HG02852 (cell line): Measurements from ENCODE around the gene AP5M1.
"Not testable (repeated sequence)": the region's sequence is repeated elsewhere in the genome, so short reads cannot be mapped to it uniquely, and the experiment has no call there.

ENCODE experiments used
- ATAC-seq: cut with Tn5 transposase; IDR thresholded peaks from one replicate; pipeline ENCODE4 v1.9.1; 2021; ENCODE audit warnings: mild to moderate bottlenecking, moderate library complexity; ENCODE audit not compliant: unreplicated experiment

Gene AP5M1

GRCh38 chr14:57268161-57269069 lies at the start of gene AP5M1, which contains the start of gene EXOC5:
AP5M1 (plus strand) TSS chr14:57268971; CDS start chr14:57269315, 344 bp downstream.
EXOC5 (minus strand) TSS chr14:57268905; CDS start chr14:57268648, 257 bp downstream.
- peak; percentile 89 for ATAC-seq

GRCh38 chr14:57221931-57222330 lies 46.8 kb upstream of the AP5M1 start:
- no peak for ATAC-seq

DNA sequence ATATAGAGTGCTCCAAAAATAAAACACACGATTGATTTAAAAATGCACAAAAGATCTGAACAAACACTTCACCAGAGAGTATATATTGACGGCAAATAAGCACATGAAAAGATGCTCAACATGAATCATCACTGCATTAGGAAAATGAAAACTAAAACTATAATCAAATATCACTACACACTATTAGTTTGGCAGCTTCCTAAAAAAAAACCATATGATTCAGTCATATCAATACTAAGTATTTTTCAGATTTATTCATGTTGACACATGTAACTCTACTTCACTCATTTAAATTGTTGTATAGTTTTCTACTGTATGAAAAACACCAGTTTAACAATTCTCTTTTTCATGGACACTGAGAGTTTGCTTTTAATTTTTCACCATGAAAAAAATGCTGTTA lies 41.7 kb upstream of the AP5M1 start:
- ATAC-seq = peak; percentile 54

DNA sequence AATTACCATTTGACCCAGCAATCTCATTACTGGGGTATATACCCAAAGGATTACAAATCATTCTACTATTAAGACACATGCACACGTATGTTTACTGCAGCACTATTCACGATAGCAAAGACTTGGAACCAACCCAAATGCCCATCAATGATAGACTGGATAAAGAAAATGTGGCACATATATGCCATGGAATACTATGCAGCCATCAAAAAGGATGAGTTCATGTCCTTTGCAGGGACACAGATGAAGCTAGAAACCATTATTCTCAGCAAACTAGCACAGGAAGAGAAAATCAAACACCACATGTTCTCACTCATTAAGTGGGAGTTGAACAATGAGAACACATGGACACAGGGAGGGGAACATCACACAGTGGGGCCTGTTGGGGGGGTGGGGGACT lies 40.5 kb upstream of the AP5M1 start:
- ATAC-seq = not testable (repeated sequence)

DNA sequence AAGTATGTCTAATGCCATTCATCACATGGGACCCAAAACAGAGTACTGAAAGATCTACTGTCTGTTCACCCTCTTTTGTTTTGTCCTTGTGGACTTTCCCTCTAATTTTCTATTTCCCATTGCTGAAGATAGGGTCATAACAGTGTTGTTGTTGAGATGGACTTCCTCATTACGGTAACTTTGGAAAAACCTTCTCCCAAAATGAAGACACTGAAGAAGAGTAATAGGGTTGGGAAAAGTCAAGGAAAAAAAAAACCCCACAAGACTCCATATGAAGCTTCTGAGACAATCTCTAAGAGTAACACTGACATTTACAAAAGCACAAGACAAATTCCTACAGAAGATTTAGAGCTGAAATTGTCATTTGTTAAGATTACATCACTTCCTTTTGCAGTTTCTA lies 36.8 kb upstream of the AP5M1 start:
- no peak for ATAC-seq

DNA sequence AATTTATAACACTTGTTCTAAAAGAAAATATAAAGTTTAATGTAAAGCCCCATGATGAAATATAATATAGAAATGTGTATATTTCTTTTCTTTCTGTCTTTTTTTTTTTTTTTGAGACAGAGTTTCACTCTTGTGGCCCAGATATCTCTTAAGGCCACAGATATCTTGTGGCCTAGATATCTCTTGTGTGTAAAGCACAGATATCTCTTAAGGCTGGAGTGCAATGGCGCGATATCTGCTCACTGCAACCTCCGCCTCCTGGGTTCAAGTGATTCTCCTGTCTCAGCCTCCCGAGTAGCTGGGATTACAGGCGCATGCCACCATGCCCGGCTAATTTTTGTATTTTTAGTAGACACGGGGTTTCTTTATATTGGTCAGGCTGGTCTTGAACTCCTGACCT lies 28.7 kb upstream of the AP5M1 start:
- ATAC-seq = not testable (repeated sequence)

GRCh38 chr14:57243320-57243719 lies 25.5 kb upstream of the AP5M1 start:
- ATAC-seq = no peak

GRCh38 chr14:57244106-57244505 lies 24.7 kb upstream of the AP5M1 start:
- ATAC-seq = no peak

- no peak for ATAC-seq
Observed at GRCh38 chr14:57245941-57246340, 22.8 kb upstream of the AP5M1 start.

GRCh38 chr14:57246933-57247657 lies 21.7 kb upstream of the AP5M1 start:
- no peak for ATAC-seq

DNA sequence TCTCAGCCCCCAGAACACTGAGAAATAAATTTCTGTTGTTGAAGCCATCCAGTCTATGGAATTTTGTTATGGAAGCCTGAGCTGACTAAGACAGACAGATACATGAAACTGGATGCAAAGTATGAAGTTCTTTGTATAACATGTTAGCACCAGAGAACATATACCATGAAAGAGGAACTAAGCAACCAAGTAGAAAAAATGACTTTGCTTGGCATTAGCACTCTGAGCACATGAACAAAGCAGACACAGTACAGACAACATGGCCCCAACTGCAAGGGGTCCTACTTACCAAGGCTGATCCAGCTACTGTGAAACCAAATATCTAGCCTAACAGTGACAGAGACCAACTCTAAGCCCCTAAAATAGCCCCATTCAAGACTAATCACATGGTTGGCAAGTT lies 13.9 kb upstream of the AP5M1 start:
- peak; percentile 91 for ATAC-seq

- ATAC-seq = not testable (repeated sequence)
Observed at GRCh38 chr14:57258221-57258620, 10.6 kb upstream of the AP5M1 start.

- ATAC-seq = no peak
Observed at GRCh38 chr14:57259672-57260071, 9.1 kb upstream of the AP5M1 start.

DNA sequence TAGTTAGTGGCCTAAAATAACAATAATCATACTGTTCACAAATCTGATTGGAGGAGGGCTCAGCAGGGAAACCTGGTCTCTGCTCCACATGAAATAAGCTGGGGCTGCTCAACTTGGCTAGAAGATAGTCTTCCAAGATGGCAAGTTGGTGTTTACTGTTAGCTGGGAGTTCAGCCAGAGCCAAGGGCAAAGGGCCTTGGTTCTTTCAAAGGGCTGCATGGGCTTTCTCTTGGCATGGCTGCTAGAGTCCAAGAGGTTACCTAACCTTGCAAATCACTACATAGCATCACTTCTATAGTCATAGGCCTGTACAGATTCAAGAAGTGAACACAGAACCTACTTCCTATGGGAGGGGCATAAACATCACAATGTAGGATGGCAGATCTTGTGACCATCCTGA lies 7.2 kb upstream of the AP5M1 start:
- no peak for ATAC-seq

- no peak for ATAC-seq
Observed at GRCh38 chr14:57262117-57262516, 6.7 kb upstream of the AP5M1 start.

GRCh38 chr14:57266065-57266464 lies 2.7 kb upstream of the AP5M1 start:
- no peak for ATAC-seq

DNA sequence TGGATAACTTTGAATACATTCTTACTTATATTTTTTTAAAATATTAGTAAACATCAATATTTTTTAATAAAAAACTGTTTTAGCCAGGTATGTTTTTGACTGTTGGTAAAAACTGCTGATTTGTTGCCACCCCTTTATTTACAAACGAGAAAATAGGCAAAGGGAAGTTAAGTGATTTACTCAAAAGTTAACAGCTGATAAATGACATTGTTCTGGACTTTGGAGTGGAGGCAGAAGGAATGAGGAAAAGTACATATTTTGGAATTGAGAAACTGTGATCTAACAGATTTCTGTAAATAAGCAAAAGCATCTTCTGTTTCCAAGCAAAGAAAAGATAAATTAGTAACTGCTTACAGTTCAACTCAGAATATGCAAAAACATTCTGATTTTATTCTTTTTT lies 4.5 kb downstream of the AP5M1 start:
- ATAC-seq = no peak

- no peak for ATAC-seq
Observed at GRCh38 chr14:57274551-57274950, 5.8 kb downstream of the AP5M1 start.

DNA sequence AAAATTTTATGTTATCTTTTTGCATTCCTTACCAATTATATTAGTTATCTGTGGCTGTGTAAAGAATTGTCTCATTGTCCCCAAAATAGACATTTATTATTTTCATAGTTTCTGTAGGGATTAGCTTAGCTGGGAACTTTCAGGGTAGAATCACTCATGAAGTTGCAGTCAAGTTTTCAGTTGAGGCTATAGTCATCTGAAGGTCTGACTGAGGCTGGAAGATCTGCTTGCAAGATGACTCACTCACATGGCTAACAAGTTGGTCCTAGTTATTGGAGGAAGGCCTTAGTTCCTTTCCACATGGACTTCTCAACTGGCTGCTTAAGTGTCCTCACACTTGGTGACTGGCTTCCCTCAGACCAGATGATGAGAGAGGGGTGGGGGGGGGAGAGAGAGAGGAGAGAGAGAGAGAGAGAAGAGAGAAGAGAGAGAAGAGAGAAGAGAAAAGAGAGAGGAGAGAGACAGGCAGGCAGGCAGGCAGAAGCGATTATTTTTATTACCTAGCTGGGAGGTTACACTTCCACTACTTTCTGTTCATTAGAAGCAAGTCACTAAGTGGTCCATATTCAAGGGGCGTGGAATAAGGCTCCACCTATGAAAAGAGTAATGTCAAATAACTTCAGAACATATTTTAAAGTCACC lies 6.4 kb downstream of the AP5M1 start:
- no peak for ATAC-seq

- ATAC-seq = no peak
Observed at GRCh38 chr14:57277062-57277461, 8.3 kb downstream of the AP5M1 start.

GRCh38 chr14:57287745-57288144 lies 19.0 kb downstream of the AP5M1 start:
- ATAC-seq = no peak
